GM18517 (cell line): ENCODE measurements around the gene ANKUB1.

Experiments used
- ATAC-seq: cut with Tn5 transposase; IDR thresholded peaks from one replicate; pipeline ENCODE4 v1.9.1; 2021; ENCODE audit warnings: mild to moderate bottlenecking, moderate library complexity; ENCODE audit not compliant: unreplicated experiment

The ANKUB1 gene

GRCh38 chr3:149713730-149714654 is 78.4 kb downstream of the ANKUB1 start:
- ATAC-seq = no peak
